Neural cell (in vitro differentiated cells): ENCODE data around the gene TBC1D14. TPM values are rescaled to one million over a fixed set of nuclear protein-coding genes. Genes with fewer than 3 reads are reported as not detected.

Experiments
- H2AFZ ChIP-seq: fragments of 200-600, 300-800 bp; sonication (generic), shearing (Covaris generic); 2 replicates; pipeline ENCODE4 v1.6.0; 2014; ENCODE audit warnings: low read depth, mild to moderate bottlenecking, antibody characterized with exemption, low read length, moderate library complexity
- H3F3A ChIP-seq: fragments of 200-600 bp; shearing (Covaris generic); 2 replicates; pipeline ENCODE4 v1.6.1; 2016; ENCODE audit warnings: mild to moderate bottlenecking, moderate library complexity, mixed read lengths, antibody characterized with exemption, low read length; ENCODE audit not compliant: insufficient read depth, poor library complexity, severe bottlenecking
- H3K27ac ChIP-seq: fragments of 200-600, 300-800 bp; sonication (generic), shearing (Covaris generic); 2 replicates; pipeline ENCODE4 v1.5.1; 2014; ENCODE audit warnings: mild to moderate bottlenecking, low read length, moderate library complexity
- H3K27me3 ChIP-seq: fragments of 300-800, 200-600 bp; sonication (generic), shearing (Covaris generic); 2 replicates; pipeline ENCODE4 v1.6.0; 2014; ENCODE audit warnings: mild to moderate bottlenecking, low read depth, low read length, moderate library complexity; ENCODE audit not compliant: insufficient read depth
- H3K36me3 ChIP-seq: fragments of 300-800, 200-600 bp; sonication (generic), shearing (Covaris generic); 2 replicates; pipeline ENCODE4 v1.5.1; 2014; ENCODE audit warnings: mild to moderate bottlenecking, antibody characterized with exemption, low read length, moderate library complexity; ENCODE audit not compliant: insufficient read depth
- H3K4me2 ChIP-seq: fragments of 300-800, 200-600 bp; sonication (generic), shearing (Covaris generic); 2 replicates; pipeline ENCODE4 v1.6.0; 2014; ENCODE audit warnings: mild to moderate bottlenecking, low read length
- H3K4me3 ChIP-seq: fragments of 300-800, 200-600 bp; sonication (generic), shearing (Covaris generic); 2 replicates; pipeline ENCODE4 v1.5.1; 2014; ENCODE audit warnings: mild to moderate bottlenecking, low read length, moderate library complexity
- H3K79me2 ChIP-seq: fragments of 200-600 bp; shearing (Covaris generic); replicated peaks from 2 replicates; pipeline ENCODE4 v1.6.0; 2014; ENCODE audit warnings: mild to moderate bottlenecking, low read length, moderate library complexity; ENCODE audit not compliant: insufficient read depth
- H3K9ac ChIP-seq: fragments of 300-800, 200-600 bp; sonication (generic), shearing (Covaris generic); 2 replicates; pipeline ENCODE4 v1.6.1; 2016; ENCODE audit warnings: mild to moderate bottlenecking, low read length, mixed read lengths
- H3K9me2 ChIP-seq: fragments of 200-600 bp; shearing (Covaris generic); 2 replicates; pipeline ENCODE4 v1.6.1; 2016; ENCODE audit warnings: mild to moderate bottlenecking, low read length, mixed read lengths; ENCODE audit not compliant: insufficient read depth
- H3K9me3 ChIP-seq: fragments of 200-600, 300-800 bp; sonication (generic), shearing (Covaris generic); 2 replicates; pipeline ENCODE4 v1.6.1; 2016; ENCODE audit warnings: mild to moderate bottlenecking, mixed run types, low read length, moderate library complexity, mixed read lengths
- H4K20me1 ChIP-seq: fragments of 200-600 bp; shearing (Covaris generic); 2 replicates; pipeline ENCODE4 v1.6.1; 2016; ENCODE audit warnings: mild to moderate bottlenecking, mixed run types; ENCODE audit not compliant: insufficient read depth
- CTCF ChIP-seq: fragments of 450-650 bp; IDR thresholded peaks from 2 replicates; pipeline ENCODE4 v1.5.1; 2014; ENCODE audit warnings: antibody characterized with exemption, mild to moderate bottlenecking, moderate library complexity; ENCODE audit not compliant: poor library complexity, severe bottlenecking
- EP300 ChIP-seq: fragments of 450-650 bp; conservative IDR thresholded peaks from 2 replicates; pipeline ENCODE4 v1.6.1; 2014; ENCODE audit warnings: antibody characterized with exemption, mild to moderate bottlenecking, moderate library complexity; ENCODE audit not compliant: poor library complexity, severe bottlenecking
- EZH2 ChIP-seq: fragments of 200-600, 300-800 bp; shearing (Covaris generic), sonication (generic); IDR thresholded peaks from 2 replicates; pipeline ENCODE4 v1.6.1; 2014; ENCODE audit warnings: antibody characterized with exemption, low read length, borderline replicate concordance, mild to moderate bottlenecking; ENCODE audit not compliant: insufficient read depth, poor library complexity, severe bottlenecking
- MXI1 ChIP-seq: fragments of 450-650 bp; conservative IDR thresholded peaks from 2 replicates; pipeline ENCODE4 v1.6.1; 2014; ENCODE audit warnings: antibody characterized with exemption, mild to moderate bottlenecking; ENCODE audit not compliant: poor library complexity, severe bottlenecking
- POLR2AphosphoS5 ChIP-seq: IDR thresholded peaks from 2 replicates; pipeline ENCODE4 v1.6.1; 2012
- RAD21 ChIP-seq: fragments of 450-650 bp; conservative IDR thresholded peaks from 2 replicates; pipeline ENCODE4 v1.6.1; 2014; ENCODE audit warnings: antibody characterized with exemption, mild to moderate bottlenecking, moderate library complexity
- REST ChIP-seq: IDR thresholded peaks from 2 replicates; pipeline ENCODE4 v1.6.1; 2012; ENCODE audit warnings: borderline replicate concordance
- SMC3 ChIP-seq: fragments of 450-650 bp; conservative IDR thresholded peaks from 2 replicates; pipeline ENCODE4 v1.6.1; 2014; ENCODE audit warnings: antibody characterized with exemption, mild to moderate bottlenecking, moderate library complexity; ENCODE audit not compliant: poor library complexity
- polyA plus RNA-seq: library from polyadenylated mRNA; depleted of rRNA; stranded (reverse); fragments of >200 nt; gene quantifications from 2 replicates; pipeline ENCODE4 v1.2.3, GENCODE V29; 2014

The TBC1D14 gene
- polyA plus RNA-seq, 1 donor from 2014 or later = 125 TPM

- no peak overlapping the region for H3K9ac ChIP-seq
- no peaks in the 10 kb centered on the region for H3K9me2 ChIP-seq
- no peak overlapping the region for H3K4me2 ChIP-seq
- H3F3A ChIP-seq = no peaks in the 10 kb centered on the region
- no peaks in the 10 kb centered on the region for H3K79me2 ChIP-seq
- no peaks in the 10 kb centered on the region for H4K20me1 ChIP-seq
- peaks cover 7% of the 10 kb centered on the region for H3K36me3 ChIP-seq
- no peaks in the 10 kb centered on the region for H3K9me3 ChIP-seq
- no peak overlapping the region for H3K27ac ChIP-seq
- no peak overlapping the region for H3K4me3 ChIP-seq
- no peak overlapping the region for H2AFZ ChIP-seq
- TF ChIP-seq REST (no peak), RAD21 (no peak), MXI1 (no peak), SMC3 (no peak), EP300 (no peak), POLR2AphosphoS5 (no peak)
- H3K27me3 ChIP-seq = no peaks in the 10 kb centered on the region
Observed at GRCh38 chr4:6869944-6870343, 39.7 kb upstream of the TBC1D14 start.

GRCh38 chr4:6873291-6873690 lies 36.3 kb upstream of the TBC1D14 start:
- Histone ChIP-seq H3K4me2 (no peak overlapping the region), H3F3A (no peaks in the 10 kb centered on the region), H3K79me2 (no peaks in the 10 kb centered on the region), H2AFZ (no peak overlapping the region), H3K9me2 (no peaks in the 10 kb centered on the region), H3K36me3 (no peaks in the 10 kb centered on the region), H3K9ac (no peak overlapping the region), H4K20me1 (no peaks in the 10 kb centered on the region), H3K4me3 (no peak overlapping the region), H3K9me3 (no peaks in the 10 kb centered on the region), H3K27me3 (no peaks in the 10 kb centered on the region), H3K27ac (no peak overlapping the region)
- TF ChIP-seq RAD21 (no peak), MXI1 (no peak), EZH2 (no peak), REST (no peak), CTCF (no peak), POLR2AphosphoS5 (no peak), EP300 (no peak), SMC3 (no peak)
